ENCODE measurements around the gene HDAC6. TPM values are rescaled to one million over a fixed set of nuclear protein-coding genes. Genes with fewer than 3 reads are reported as not detected.

HDAC6 gene
- total and polyA plus RNA-seq, 12 donors: 28.4 to 102 (median 32.3) TPM

- intact Hi-C loops (cut with DNase I): loop anchor here in 4 of 10 donors (2.0 to 10.0 kb wide), 10 partner anchors 63 to 242 kb away; partner anchors contain the start of genes SUV39H1 (in 3 of the 4), PQBP1 (in 2 of the 4), TIMM17B (in 2 of the 4) and TFE3 (in 1 of the 4)
- Histone ChIP-seq H3K27ac (peak overlapping the region; percentile 84 to 96 (median 93)), H3K9me3 (peaks cover 0 to 11% (median 0%) of the 10 kb centered on the region in 11 donors), H3K4me1 (peaks cover 0 to 16% (median 0%) of the 10 kb centered on the region in 9 donors), H3K27me3 (no peaks in the 10 kb centered on the region), H3K36me3 (peaks cover 0 to 20% (median 0%) of the 10 kb centered on the region in 9 donors), H3K4me3 (peak overlapping the region; percentile 35 to 82 (median 64))
- DNase-seq: no peak
- no peak for ATAC-seq
- TF ChIP-seq CTCF (IDR thresholded peaks at IDR 0.05): no peak
- 23 to 26% methylated on average over 16 to 17 of the region's 17 CpGs for WGBS, 2 donors
Observed at GRCh38 chrX:48800574-48801279, 1.1 kb upstream of the HDAC6 start.

DNA sequence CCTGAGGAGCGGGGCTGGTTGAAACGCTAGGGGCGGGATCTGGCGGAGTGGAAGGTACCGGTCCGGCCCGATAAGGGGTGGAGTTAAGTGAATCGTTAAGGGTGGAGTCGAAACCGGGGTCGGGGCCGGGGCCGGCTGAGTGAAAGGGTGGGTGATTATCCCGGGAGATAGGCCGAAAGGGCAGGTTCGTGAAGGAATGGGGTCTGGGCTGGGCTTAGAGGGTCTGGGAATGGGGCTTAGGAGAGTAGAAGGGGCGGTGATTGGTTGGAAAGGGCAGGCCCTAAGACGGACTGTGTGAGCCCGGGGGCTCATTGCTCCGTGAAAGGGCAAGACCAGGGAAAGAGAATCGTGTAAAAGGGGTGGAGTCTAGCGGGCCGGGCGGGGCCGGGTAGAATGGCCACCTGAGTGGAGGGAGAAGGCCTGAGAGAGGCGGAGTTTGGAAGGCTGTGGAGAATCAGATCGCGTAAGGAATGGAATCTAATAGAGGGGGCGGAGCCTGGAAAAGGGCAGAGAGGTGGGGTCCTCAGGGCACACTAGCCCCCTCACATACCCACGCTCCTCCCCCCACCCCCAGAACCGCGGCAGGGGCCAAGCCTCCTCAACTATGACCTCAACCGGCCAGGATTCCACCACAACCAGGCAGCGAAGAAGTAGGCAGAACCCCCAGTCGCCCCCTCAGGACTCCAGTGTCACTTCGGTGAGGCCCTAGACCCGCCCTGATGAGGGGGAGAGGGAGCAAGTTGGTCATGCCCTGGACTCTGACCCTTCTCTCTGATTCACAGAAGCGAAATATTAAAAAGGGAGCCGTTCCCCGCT lies 430 bp downstream of the HDAC6 start:
- H3K27me3 ChIP-seq: no peaks in the 10 kb centered on the region
- peaks cover 0 to 16% (median 0%) of the 10 kb centered on the region in 9 donors for H3K4me1 ChIP-seq
- WGBS, 2 donors: 4 to 5% methylated on average over 35 to 39 of the region's 40 CpGs
- peaks cover 0 to 29% (median 0%) of the 10 kb centered on the region in 9 donors for H3K36me3 ChIP-seq
- H3K9me3 ChIP-seq: peaks cover 0 to 11% (median 0%) of the 10 kb centered on the region in 11 donors
- peak overlapping the region; percentile 25 to 74 (median 62) for H3K4me3 ChIP-seq
- no peak for TF ChIP-seq CTCF (IDR thresholded peaks at IDR 0.05)
- peak overlapping the region; percentile 75 to 97 (median 93) for H3K27ac ChIP-seq
- DNase-seq (peak; percentile 75 to 78), ATAC-seq (peak; percentile 51 to 82 (median 64))
- intact Hi-C loops (cut with DNase I): loop anchor here in 4 of 10 donors (5.0 to 10.0 kb wide), 8 partner anchors 65 to 127 kb away; partner anchors contain the start of genes SUV39H1 (in 3 of the 4), PQBP1 (in 2 of the 4) and TIMM17B (in 2 of the 4)

GRCh38 chrX:48802905-48803200 lies 986 bp downstream of the HDAC6 start:
- Histone ChIP-seq H3K36me3 (peaks cover 0 to 34% (median 0%) of the 10 kb centered on the region in 9 donors), H3K27ac (peak overlapping the region in 9 of 10 donors; percentile 84 to 97 (median 93)), H3K4me1 (peaks cover 0 to 16% (median 0%) of the 10 kb centered on the region in 9 donors), H3K9me3 (peaks cover 0 to 11% (median 0%) of the 10 kb centered on the region in 11 donors), H3K27me3 (no peaks in the 10 kb centered on the region), H3K4me3 (peak overlapping the region in 8 of 10 donors; percentile 38 to 74 (median 64))
- no peak for DNase-seq
- WGBS, 2 donors: 43% methylated on average over 4 of the region's 4 CpGs
- TF ChIP-seq CTCF (IDR thresholded peaks at IDR 0.05): no peak
- intact Hi-C loops (cut with DNase I): loop anchor here in 4 of 10 donors (5.0 to 10.0 kb wide), 8 partner anchors 66 to 128 kb away; partner anchors contain the start of genes SUV39H1 (in 3 of the 4), PQBP1 (in 2 of the 4) and TIMM17B (in 2 of the 4)
- no peak for ATAC-seq

- Histone ChIP-seq H3K4me3 (no peak overlapping the region), H3K36me3 (peaks cover 0 to 65% (median 0%) of the 10 kb centered on the region in 9 donors), H3K27ac (no peak overlapping the region), H3K9me3 (peaks cover 0 to 6% (median 0%) of the 10 kb centered on the region in 11 donors), H3K4me1 (peaks cover 0 to 8% (median 0%) of the 10 kb centered on the region in 9 donors), H3K27me3 (no peaks in the 10 kb centered on the region)
- WGBS, 2 donors: 93 to 100% methylated on average over 4 of the region's 4 CpGs
- intact Hi-C loops (cut with DNase I): loop anchor here in 3 of 10 donors (10.0 kb wide), 4 partner anchors 71 to 131 kb away; partner anchors contain the start of gene SUV39H1 (in 1 of the 3)
- TF ChIP-seq CTCF (IDR thresholded peaks at IDR 0.05): no peak
- ATAC-seq (no peak), DNase-seq (no peak)
Observed at GRCh38 chrX:48806081-48806480, 4.2 kb downstream of the HDAC6 start.
